GM19240 (cell line): Measurements from ENCODE around the gene NDUFA12.

ENCODE experiments used
- DNase-seq: peaks from one replicate; pipeline ENCODE4 v3.0.0; 2011; ENCODE audit warnings: low spot score; ENCODE audit not compliant: insufficient read length

NDUFA12 gene

GRCh38 chr12:94940771-94941170 is 62.7 kb downstream of the NDUFA12 start:
- DNase-seq = no peak

GRCh38 chr12:94938583-94938982 is 64.9 kb downstream of the NDUFA12 start:
- no peak for DNase-seq

GRCh38 chr12:94930772-94931171 is 72.7 kb downstream of the NDUFA12 start:
- DNase-seq = no peak

- DNase-seq = no peak
These were observed 73.3 kb downstream of the NDUFA12 start for GRCh38 chr12:94930216-94930654.

- no peak for DNase-seq
These were observed 73.7 kb downstream of the NDUFA12 start for GRCh38 chr12:94929780-94930179.

GRCh38 chr12:94925729-94926128 is 77.8 kb downstream of the NDUFA12 start:
- no peak for DNase-seq

GRCh38 chr12:94925206-94925605 is 78.3 kb downstream of the NDUFA12 start:
- no peak for DNase-seq

- no peak for DNase-seq
These were observed 80.9 kb downstream of the NDUFA12 start for GRCh38 chr12:94922561-94922960.
